Activated T-cell treated with anti-CD3 and anti-CD28 coated beads for 4 hours (primary cell): ENCODE data around the gene CEP97.
"Not testable (repeated sequence)": the region's sequence is repeated elsewhere in the genome, so short reads cannot be mapped to it uniquely, and the experiment has no call there.

ENCODE experiments used
- DNase-seq: peaks from one replicate; pipeline ENCODE4 v3.0.0-alpha.2; 2020

The CEP97 gene

DNA sequence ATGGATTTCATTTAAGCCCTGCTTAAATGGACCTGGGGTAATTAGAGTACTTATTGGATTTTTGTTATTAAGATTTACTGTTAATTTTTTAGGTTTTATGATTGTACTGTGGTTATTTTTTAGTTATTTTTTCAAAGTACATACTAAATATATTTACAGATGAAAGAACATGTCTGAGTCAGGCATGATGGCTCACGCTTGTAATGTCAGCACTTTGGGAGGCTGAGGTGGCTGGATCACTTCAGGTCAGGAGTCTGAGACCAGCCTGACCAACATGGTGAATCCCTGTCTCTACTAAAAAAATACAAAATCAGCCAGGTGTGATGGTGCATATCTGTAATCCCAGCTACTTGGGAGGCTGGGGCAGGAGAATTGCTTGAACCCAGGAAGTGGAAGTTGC lies 21.7 kb upstream of the CEP97 start:
- no peak for DNase-seq

DNA sequence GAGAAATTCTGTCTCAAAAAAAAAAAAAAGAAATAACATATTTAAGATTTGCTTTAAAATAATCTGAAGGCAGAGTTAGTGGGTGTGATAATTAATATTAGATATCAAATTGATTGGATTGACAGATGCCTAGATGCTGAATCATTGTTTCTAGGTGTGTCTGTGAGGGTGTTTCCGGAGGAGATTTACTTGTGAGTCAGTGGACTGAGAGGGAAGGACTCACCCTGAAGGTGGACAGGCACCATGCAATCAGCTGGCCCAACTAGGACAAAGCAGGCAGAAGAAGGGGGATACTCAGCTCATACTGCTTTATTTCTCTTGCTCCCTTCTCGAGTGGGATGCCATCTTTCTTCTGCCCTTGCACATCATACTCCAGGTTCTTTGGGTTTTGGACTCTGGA lies 21.2 kb upstream of the CEP97 start:
- DNase-seq, result no peak

DNA sequence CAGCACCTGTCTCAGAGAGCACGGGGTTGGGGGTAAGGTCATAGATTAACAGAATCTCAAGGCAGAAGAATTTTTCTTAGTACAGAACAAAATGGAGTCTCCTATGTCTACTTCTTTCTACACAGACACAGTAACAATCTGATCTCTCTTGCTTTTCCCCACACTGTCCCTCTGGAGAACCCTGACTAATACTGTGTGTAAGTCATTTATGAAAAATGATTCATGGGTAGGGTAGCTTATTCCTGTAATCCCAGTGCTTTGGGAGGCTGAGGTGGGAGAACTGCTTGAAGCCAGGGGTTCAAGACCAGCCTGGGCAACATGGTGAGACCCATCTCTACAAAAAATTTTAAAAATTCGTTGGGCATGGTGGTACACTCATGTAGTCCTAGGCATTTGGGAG lies 19.8 kb upstream of the CEP97 start:
- not testable (repeated sequence) for DNase-seq

DNA sequence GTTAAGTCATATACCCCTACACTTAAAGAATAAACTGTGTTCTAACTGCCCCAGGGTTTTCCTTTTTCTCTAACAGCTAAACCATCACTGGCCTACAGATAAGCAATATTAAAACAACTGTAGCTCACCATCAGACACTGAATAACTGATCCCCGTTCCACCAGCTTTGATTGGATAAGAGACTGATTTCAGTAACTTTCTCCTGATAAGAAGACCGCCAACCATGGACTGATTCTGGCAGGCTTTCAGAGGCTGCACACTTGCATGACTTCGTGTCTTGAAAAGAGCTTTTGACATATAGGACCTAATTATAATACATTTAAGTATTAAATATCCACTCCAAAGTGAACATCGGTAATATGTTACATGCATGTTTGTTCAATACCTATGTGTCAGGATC lies 15.3 kb upstream of the CEP97 start:
- DNase-seq, result no peak

DNA sequence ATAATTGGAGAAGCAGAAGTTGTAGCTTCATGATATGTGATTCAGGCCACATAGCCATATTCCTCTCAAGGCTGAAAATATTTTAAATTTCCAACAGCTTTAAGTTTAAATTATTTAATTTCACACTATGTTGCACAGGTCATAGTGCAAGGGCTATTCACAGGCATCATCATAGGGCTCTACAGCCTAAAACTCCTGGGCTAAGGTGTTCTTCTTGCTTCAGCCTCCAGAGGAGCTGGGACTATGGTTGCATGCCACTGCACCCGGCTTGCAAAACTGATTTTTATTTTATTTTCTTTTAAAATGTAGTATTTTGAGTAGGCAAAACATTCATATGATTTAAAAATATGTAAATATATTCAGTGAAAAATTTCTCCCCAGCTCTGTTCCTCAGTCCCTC lies 6.0 kb upstream of the CEP97 start:
- DNase-seq, result no peak

DNA sequence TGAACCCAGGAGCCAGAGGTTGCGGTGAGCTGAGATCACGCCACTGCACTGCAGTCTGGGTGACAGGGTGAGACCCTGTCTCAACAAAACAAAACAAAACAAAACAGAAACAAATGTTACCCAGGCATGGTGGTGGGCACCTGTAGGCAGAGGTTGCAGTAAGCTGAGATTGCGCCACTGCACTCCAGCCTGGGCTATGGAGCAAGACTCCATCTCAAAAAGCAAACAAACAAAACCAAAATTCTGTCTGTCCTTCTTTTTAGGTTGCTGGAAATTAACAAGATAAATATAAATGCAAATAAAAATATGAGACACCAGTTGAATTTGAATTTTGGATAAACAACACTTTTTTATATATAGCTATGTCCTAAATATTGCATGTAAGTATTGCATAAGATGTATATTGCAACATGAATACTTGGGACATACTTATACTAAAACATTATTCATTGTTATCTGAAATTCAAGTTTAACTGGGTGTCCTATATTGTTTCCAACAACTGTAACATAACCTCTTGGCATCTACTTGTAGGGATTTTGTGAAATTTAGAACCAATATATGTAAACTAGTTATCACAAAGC lies 4.7 kb upstream of the CEP97 start:
- no peak for DNase-seq

DNA sequence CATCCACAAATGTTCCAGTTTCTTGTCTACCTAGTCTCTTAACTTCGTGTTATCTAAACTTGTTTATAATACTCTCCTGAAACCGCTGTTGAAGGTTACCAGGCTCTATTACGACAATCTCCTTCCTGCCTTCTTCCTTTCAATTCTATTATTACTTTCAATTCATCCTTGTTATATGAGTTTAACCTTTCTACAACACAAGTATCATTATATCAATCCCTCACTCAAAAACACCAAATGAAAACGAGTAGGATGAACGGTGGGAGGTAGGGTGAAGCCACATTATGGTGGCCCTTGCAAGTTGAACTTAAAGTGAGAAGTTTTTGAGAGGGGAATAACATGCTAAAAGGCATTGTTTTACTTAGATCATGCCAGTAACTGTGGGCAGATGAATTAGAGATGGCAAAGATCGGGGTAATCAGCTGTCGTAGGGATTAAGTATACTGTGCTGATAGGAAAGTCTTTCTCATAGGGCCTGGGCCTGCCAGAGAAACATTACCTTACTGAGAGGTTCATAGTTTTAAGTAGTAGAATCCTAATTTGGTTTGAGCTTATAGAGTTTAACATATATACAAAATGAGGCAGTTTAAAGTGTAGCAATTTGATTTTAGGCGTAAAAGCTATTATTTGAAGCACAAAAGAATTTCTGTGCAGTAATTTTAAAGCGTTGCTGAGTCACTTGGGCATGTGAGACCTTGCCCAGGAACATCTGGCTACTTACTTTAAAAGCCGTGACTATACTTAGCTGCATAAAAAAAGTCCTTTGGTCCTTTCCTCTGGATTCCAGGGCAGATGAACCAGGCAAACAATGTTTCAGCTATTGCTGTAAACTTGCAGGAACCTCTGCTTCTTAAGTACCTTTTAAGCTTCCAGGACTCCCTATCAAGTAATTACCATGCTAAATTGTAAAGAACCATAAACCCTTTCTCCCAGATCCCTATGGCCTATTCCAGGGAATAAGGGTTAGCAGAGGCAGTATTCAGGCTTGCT lies 3.3 kb upstream of the CEP97 start:
- no peak for DNase-seq

DNA sequence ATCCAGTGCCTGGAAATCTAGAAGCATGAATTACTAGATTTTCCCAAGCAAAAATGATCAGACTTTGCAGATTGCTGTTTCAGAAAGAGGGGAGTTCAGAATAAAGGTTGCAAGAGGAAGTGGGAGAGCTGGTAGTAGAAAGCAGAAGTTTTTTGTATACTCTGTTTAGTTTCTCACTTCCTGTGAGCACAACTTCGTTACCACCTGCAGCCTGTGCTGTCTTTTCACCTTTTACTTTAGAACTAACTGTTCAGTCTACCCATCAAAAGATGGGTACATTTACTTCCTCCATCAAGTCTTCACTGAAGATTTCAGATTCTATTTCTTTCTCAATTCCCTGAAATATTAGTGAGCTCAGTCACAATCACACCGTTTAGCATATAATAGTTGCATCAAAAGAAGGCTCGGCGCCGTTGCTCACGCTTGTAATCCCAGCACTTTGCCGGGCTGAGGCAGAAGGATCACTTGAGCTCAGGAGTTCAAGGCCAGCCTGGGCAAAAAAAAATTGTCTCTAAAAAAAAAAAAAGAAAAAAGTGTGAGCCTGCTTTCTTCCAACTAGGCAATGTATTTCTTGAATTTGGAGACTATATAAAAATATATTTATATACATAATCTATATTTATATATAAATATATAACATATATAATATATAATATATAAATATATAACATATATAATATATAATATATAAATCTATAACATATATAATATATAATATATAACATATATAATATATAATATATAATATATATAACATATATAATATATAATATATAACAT lies 1.8 kb upstream of the CEP97 start:
- no peak for DNase-seq

DNA sequence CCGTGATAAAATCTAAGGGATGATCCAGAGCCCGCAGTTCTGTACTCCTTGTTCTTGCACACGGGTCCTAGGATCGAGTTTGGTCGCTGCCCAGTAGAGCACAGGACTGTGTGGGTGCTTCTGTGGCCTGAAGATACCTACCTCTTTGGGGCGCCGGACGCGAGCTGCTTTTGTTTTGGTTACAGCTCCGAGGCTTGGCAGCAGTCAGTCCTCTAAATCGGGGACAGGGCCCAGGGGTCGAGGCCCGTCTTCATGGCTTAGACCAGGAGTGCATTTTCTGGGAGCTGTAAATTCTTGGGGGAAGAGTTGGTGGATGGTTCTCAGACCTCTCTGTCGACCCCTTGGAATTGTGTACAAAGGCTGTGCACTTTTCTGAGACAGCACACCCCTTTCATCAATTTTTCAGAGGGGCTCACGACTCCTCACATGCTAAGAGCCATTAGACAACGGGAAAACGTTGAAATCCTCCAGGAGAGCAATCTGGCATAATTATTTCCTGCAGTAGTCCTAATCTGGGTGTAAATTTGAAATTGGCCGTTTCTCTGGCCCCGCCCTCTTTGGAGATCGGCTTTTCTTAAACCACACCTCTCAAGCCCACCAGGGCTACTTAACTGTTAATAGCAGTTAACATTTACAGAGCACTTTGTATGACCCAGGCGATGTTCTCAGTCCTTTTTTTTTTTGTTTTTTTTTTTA lies 928 bp downstream of the CEP97 start:
- DNase-seq, result peak; percentile 11

DNA sequence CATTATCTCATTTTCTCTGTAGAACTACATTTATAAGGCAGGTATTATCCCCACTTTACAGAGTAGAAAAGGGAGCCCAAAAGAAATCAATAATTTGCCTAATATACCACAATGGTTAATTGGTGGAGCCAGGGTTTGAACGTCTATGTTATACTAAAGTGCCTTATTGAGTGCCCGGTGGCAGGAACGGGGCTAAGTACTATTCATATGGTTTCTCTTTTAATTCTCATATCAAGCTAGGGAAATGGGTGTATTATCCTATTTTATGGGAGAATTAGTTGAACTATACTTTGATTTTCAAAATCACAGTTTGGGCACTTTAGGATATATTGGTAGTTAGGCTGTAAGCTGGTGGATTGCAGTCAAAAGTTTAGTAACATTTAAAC lies 1.5 kb downstream of the CEP97 start:
- no peak for DNase-seq

DNA sequence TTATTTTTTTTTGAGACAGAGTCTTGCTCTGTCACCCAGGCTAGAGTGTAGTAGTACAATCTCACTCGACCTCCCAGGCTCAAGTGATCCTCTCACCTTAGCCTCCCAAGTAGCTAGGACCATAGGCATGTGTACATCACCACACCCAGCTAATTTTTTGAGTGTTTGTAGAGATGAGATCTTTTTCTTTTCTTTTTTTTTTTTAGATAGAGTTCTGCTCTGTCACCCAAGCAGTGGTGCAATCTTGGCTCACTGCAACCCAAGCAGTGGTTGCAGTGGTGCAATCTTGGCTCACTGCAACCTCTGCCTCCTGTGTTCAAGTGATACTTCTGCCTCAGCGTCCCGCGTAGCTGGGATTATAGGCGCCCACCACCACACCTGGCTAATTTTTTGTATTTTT lies 5.2 kb downstream of the CEP97 start:
- DNase-seq, result no peak

DNA sequence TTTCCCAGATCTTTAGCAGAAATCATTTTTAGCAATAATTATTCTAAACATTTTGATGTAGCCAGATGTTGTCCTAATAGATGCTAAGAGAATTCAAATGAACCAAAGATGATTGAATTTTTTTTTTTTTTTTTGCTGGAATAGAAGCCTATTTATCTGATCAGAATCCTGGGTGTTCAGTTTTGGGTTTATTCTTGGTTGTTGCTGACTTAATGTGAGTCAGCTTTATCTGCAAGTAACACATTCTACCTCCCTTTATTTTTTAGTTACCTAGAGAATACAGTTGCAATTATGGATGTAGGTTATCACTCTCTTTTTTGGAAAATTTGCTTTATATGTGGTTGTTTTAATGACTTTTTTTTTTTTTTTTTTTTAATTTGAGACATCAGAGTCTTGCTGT lies 6.4 kb downstream of the CEP97 start:
- no peak for DNase-seq

DNA sequence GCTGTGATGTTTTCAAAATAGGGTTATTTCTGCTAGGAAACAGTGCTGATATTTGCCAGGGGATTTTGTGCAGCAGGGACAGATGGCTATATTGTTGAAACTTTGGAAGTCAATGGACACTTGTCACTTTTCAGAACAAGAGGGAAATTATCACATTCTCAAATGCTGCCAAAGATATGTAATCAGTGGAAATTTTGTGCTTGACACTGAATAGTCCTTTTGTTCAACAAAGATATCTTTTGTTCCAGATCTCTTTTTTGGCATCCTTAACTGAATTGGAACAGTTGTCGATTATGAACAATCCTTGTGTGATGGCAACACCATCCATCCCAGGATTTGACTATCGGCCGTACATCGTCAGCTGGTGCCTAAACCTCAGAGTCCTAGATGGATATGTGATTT lies 7.8 kb downstream of the CEP97 start:
- no peak for DNase-seq

DNA sequence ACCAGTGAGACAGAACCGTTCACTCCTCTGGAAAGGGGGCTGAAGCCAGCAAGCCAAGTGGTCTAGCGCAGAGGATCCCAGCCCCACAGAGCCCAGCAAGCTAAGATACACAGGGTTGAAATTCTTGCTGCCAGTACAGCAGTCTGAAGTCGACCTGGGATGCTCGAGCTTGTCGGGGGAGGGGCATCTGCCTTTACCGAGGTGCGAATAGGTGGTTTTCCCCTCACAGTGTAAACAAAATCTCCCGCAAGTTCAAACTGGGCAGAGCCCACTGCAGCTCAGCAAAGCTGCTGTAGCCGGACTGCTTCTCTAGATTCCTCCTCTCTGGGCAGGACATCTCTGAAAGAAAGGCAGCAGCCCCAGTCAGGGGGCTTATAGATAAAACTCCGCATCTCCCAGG lies 11.4 kb downstream of the CEP97 start:
- no peak for DNase-seq

DNA sequence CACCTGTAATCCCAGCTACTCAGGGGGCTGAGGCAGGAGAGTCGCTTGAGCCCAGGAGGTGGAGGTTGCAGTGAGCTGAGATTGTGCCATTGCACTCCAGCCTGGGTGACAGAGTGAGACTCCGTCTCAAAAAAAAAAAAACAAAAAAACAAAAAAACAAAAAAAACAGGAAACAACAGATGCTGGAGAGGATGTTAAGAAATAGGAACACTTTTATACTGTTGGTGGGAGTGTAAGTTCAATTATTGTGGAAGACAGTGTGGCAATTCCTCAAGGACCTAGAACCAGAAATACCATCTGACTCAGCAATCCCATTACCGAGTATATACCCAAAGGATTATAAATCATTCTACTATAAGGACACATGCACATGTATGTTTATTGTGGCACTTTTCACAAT lies 17.5 kb downstream of the CEP97 start:
- not testable (repeated sequence) for DNase-seq

DNA sequence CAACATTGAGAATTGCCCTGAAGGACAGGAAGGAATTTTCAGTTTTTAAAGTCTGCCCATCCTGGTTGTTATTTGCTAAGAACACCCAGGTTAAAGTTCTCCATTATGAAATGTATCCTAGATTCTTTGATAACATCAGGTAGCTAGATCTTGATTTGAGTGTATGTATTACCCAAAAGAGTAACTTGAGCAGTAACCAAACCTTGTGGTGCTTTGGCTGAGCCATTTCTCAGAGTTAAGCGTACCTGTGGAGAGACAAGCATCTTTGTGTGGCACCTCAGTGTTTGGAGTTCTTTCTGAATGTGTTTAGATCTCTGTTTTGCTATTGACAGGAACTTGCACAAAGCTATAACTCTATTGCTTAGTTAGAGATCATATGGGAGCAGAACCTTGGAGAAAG lies 20.4 kb downstream of the CEP97 start:
- no peak for DNase-seq

DNA sequence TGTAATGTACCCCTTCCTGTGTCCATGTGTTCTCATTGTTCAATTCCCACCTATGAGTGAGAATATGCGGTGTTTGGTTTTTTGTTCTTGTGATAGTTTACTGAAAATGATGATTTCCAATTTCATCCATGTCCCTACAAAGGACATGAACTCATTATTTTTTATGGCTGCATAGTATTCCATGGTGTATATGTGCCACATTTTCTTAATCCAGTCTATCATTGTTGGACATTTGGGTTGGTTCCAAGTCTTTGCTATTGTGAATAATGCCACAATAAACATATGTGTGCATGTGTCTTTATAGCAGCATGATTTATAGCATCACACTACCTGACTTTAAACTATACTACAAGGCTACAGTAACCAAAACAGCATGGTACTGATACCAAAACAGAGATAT lies 21.5 kb downstream of the CEP97 start:
- not testable (repeated sequence) for DNase-seq

DNA sequence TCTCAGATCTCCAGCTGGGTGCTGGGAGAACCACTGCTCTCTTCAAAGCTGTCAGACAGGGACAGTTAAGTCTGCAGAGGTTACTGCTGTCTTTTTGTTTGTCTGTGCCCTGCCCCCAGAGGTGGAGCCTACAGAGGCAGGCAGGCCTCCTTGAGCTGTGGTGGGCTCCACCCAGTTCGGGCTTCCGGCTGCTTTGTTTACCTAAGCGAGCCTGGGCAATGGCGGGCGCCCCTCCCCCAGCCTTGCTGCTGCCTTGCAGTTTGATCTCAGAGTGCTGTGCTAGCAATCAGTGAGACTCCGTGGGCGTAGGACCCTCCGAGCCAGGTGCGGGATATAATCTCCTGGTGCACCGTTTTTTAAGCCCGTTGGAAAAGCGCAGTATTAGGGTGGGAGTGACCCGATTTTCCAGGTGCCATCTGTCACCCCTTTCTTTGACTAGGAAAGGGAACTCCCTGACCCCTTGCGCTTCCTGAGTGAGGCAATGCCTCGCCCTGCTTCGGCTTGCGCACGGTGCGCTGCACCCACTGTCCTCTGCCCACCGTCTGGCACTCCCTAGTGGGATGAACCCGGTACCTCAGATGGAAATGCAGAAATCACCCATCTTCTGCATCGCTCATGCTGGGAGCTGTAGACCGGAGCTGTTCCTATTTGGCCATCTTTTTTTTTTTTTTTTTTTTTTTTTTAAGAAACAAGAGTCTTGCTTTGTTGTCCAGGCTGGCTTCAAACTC lies 29.1 kb downstream of the CEP97 start:
- not testable (repeated sequence) for DNase-seq

DNA sequence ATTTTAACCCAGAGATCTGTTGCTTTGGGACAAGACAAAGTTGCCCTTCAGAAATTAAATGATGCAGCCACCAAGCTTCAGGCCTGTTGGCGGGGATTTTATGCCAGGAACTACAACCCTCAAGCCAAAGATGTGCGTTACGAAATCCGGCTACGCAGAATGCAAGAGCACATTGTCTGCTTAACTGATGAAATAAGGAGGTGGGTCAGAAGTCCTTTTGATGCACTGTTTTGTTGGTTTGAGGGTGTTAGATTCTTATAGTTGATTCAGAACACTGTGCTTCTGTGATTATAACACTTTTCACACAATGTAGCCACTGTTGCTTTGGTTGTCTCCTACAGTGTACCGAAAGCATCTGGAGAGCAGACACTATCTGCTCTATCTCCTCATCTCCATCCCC lies 33.8 kb downstream of the CEP97 start:
- no peak for DNase-seq

DNA sequence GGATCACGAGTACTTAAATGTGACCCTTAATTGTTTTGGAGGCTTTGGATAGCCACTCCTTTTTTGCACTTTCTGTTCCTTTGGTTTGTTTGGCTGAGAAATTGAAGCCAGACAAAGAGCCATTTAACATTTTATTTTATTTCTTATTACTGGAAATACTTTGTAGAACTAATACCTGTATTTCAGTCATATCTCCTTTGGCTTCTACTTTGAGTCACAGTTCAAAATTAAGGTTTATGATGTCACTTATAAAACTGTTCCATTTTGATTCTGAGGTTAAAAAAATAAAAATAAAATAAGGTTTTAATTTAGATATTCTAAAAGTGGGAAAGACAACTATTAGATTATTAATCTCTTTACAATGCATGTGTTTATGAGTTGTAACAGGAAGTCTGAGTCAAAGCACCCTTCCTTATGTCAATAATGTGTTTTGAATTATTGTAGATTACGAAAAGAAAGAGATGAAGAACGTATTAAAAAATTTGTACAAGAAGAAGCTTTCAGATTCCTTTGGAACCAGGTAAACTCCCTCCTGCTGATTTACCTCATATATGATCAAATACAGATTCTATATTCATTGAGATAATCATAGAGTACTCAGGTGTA lies 37.7 kb downstream of the CEP97 start:
- no peak for DNase-seq

DNA sequence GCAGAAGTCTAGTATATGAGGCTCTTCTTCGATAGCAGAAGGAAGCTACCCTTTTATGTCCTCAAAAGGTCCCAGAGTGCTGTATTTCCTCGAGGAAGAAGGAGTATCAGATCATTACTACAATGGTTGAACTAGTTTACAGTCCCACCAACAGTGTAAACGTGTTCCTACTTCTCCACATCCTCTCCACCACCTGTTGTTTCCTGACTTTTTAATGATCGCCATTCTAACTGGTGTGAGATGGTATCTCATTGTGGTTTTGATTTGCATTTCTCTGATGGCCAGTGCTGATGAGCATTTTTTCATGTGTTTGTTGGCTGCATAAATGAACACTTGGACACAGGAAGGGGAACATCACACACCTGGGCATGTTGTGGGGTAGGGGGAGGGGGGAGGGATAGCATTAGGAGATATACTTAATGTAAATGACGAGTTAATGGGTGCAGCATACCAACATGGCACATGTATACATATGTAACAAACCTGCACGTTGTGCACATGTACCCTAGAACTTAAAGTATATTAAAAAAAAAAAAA lies 53.4 kb downstream of the CEP97 start:
- DNase-seq, result not testable (repeated sequence)
